B cell (primary cell): ENCODE data around the gene LGI2. TPM values are rescaled to one million over a fixed set of nuclear protein-coding genes. Genes with fewer than 3 reads are reported as not detected.

Experiments
- ATAC-seq: fragments of 200-7000 bp; cut with Tn5 transposase; one replicate; pipeline ENCODE4 v1.10.0; 2021; ENCODE audit warnings: low read depth, mild to moderate bottlenecking, moderate number of reproducible peaks, moderate library complexity
- CTCF ChIA-PET: fragments of 350-600 bp; sonication (Branson Sonifier 250); formaldehyde crosslinking; loops from one replicate; lab custom pipeline; 2021; ENCODE audit warnings: antibody characterized with exemption, inconsistent platforms; lab: Charles Lee
- POLR2A ChIA-PET: fragments of 350-600 bp; sonication (Branson Sonifier 250); formaldehyde crosslinking; loops from one replicate; lab custom pipeline; 2021; ENCODE audit warnings: antibody characterized with exemption; lab: Charles Lee
- DNase-seq: peaks from one replicate; pipeline ENCODE4 v3.0.0; 2013
- H2AFZ ChIP-seq: 2 replicates; pipeline ENCODE4 v1.6.1; 2012; ENCODE audit warnings: mild to moderate bottlenecking, low read depth, low read length; ENCODE audit not compliant: insufficient read depth, poor library complexity, severe bottlenecking
- H3K27ac ChIP-seq, 2 donors: 1 replicate in 1 of 2; 2 replicates in 1 of 2; pipeline ENCODE4 v1.5.1; 2012 to 2013; ENCODE audit warnings: low read length in 2 of 2, mild to moderate bottlenecking in 2 of 2, moderate library complexity in 1 of 2
- H3K27me3 ChIP-seq, 4 experiments: fragments of 200-600 bp in 1 of 4; sonication (generic) in 1 of 4; replicated peaks in 1 of 4; 1 replicate in 2 of 4; 2 replicates in 2 of 4; pipeline versions ENCODE4 v1.6.1 to v1.7.0; 2013 to 2016; ENCODE audit warnings: low read length in 3 of 4, mild to moderate bottlenecking in 2 of 4, mixed read lengths in 1 of 4, moderate library complexity in 1 of 4; ENCODE audit not compliant: insufficient read depth in 4 of 4, control insufficient read depth in 3 of 4; ENCODE audit errors: control extremely low read depth in 1 of 4
- H3K36me3 ChIP-seq, 2 experiments: replicated peaks in 1 of 2; 1 replicate in 1 of 2; 2 replicates in 1 of 2; pipeline versions ENCODE4 v1.6.1 to v1.7.1; 2013; ENCODE audit warnings: low read length in 1 of 2; ENCODE audit not compliant: insufficient read depth in 2 of 2, control insufficient read depth in 1 of 2; ENCODE audit errors: control extremely low read depth in 1 of 2, extremely low read depth in 1 of 2
- H3K4me1 ChIP-seq, 2 donors: fragments of 200-600 bp in 1 of 2; sonication (generic) in 1 of 2; 1 replicate in 1 of 2; 2 replicates in 1 of 2; pipeline versions ENCODE4 v1.5.1 to v1.6.1; 2013 to 2017; ENCODE audit warnings: low read length in 2 of 2; ENCODE audit not compliant: control insufficient read depth in 2 of 2, insufficient read depth in 2 of 2
- H3K4me2 ChIP-seq: replicated peaks from 2 replicates; pipeline ENCODE3; 2012; ENCODE audit warnings: mild to moderate bottlenecking, low read depth, low read length; ENCODE audit not compliant: poor library complexity, severe bottlenecking
- H3K4me3 ChIP-seq, 5 experiments: fragments of 200-600 bp in 1 of 5; sonication (generic) in 1 of 5; 1 replicate in 3 of 5; 2 replicates in 2 of 5; pipeline versions ENCODE4 v1.5.1 to v1.7.0; 2011 to 2016; ENCODE audit warnings: low read length in 4 of 5, mild to moderate bottlenecking in 4 of 5, low read depth in 2 of 5, control low read depth in 1 of 5, moderate library complexity in 1 of 5; ENCODE audit not compliant: insufficient read depth in 1 of 5; ENCODE audit errors: control extremely low read depth in 1 of 5, extremely low read depth in 1 of 5
- H3K79me2 ChIP-seq: fragments of 200-600 bp; sonication (generic); one replicate; pipeline ENCODE4 v1.6.0; 2016; ENCODE audit warnings: low read length; ENCODE audit not compliant: control insufficient read depth, insufficient read depth
- H3K9ac ChIP-seq: fragments of 200-600 bp; sonication (generic); 2 replicates; pipeline ENCODE4 v1.6.1; 2017; ENCODE audit warnings: mild to moderate bottlenecking, low read length, moderate library complexity
- H3K9me3 ChIP-seq, 3 donors: one replicate each; pipeline versions ENCODE4 v1.6.1 to v1.7.1; 2013; ENCODE audit warnings: low read length in 2 of 3; ENCODE audit not compliant: control insufficient read depth in 2 of 3, insufficient read depth in 1 of 3; ENCODE audit errors: control extremely low read depth in 1 of 3
- H4K20me1 ChIP-seq: 2 replicates; pipeline ENCODE4 v1.6.0; 2012; ENCODE audit warnings: mild to moderate bottlenecking, low read length; ENCODE audit not compliant: insufficient read depth, control insufficient read depth, poor library complexity, severe bottlenecking
- H3K27ac Mint-ChIP-seq: one replicate; pipeline ENCODE4 v1.8.0; 2021; ENCODE audit warnings: mixed read lengths
- H3K27me3 Mint-ChIP-seq: one replicate; pipeline ENCODE4 v1.8.0; 2021; ENCODE audit warnings: mixed read lengths
- H3K4me1 Mint-ChIP-seq: one replicate; pipeline ENCODE4 v1.8.0; 2021; ENCODE audit warnings: mixed read lengths
- H3K4me3 Mint-ChIP-seq: one replicate; pipeline ENCODE4 v1.8.0; 2021; ENCODE audit warnings: mixed read lengths
- H3K9me3 Mint-ChIP-seq: one replicate; pipeline ENCODE4 v1.8.0; 2022; ENCODE audit warnings: mixed read lengths; ENCODE audit not compliant: insufficient read depth
- EZH2 ChIP-seq: IDR thresholded peaks from 2 replicates; pipeline ENCODE4 v1.6.1; 2012; ENCODE audit warnings: borderline replicate concordance, low read depth, mild to moderate bottlenecking, moderate library complexity, low read length; ENCODE audit not compliant: insufficient read depth, poor library complexity, severe bottlenecking
- WGBS: methylation state at CpG from one replicate; pipeline ENCODE4 v1.1.5; 2013; ENCODE audit warnings: missing lambda C conversion rate; ENCODE audit not compliant: insufficient coverage; 5-methylcytosine and 5-hydroxymethylcytosine counted together
- intact Hi-C: fragments of 100-400 bp; cut with micrococcal nuclease; formaldehyde crosslinking; loops from one replicate; pipeline ENCODE4 v1.10.0; 2022
- polyA plus RNA-seq: library from polyadenylated mRNA; depleted of rRNA; stranded (reverse); fragments of >200 nt; gene quantifications from 2 replicates; pipeline ENCODE4 v1.2.3, GENCODE V29; 2012
- total RNA-seq, 2 donors: library from RNA; stranded (reverse); fragments of 120-200 nt in 1 of 2; gene quantifications; 1 replicate in 1 of 2; 2 replicates in 1 of 2; pipeline versions ENCODE4 v1.2.3 to v1.2.4, GENCODE V29; 2013 to 2022
- TF ChIP-seq, protein P1 (sequence below): fragments of 200-600 bp; IDR thresholded peaks from one replicate; pipeline ENCODE4 v1.8.0; 2022; ENCODE audit warnings: antibody characterized with exemption, mild to moderate bottlenecking

The LGI2 gene
- total and polyA plus RNA-seq, 2 donors (not counting 1 experiment from before 2014, with no cell fraction given) = not detected

DNA sequence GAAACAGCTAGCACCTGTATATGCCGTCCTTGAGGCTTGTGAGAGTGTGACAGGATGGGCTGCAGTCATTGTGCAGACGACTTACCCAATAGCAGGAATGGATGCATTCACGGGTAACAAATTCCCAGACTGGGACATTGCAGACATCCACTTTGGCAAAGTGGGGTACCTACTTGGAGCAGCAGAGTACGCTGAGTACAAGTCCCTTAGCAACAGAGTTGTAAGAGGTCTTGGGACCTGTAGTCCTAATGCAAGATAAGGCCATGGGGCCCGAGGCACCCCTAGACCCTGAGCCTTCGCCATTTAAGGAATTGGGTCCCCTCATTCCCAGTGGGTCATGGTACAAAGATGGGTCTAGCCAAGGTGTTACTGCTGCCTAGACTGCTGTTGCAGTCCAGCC, 62.5 kb downstream of the LGI2 start:
- H3K4me1 Mint-ChIP-seq = no peaks in the 10 kb centered on the region

DNA sequence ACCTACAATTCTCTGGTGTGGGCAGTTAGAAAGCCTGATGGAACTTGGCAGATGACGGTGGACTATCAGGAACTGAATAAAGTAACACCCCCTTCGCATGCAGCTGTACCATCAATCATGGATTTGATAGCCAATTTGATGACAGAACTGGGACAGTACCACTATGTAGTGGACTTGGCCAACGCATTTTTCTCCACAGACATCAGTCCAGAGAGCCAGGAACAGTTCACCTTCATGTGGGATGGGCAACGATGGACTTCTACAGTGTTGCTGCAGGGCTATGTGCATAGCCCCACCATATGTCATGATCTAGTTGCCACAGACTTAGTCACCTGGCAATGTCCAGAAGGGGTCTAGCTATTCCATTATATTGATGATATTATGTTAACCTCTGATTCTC, 63.4 kb downstream of the LGI2 start:
- Histone ChIP-seq H3K9ac (no peak overlapping the region), H3K27ac (no peak overlapping the region), H4K20me1 (no peaks in the 10 kb centered on the region), H3K4me1 (no peaks in the 10 kb centered on the region), H2AFZ (no peak overlapping the region), H3K4me3 (no peak overlapping the region), H3K4me2 (no peak overlapping the region), H3K79me2 (no peaks in the 10 kb centered on the region), H3K9me3 (peaks cover 0 to 34% (median 13%) of the 10 kb centered on the region in 3 donors), H3K36me3 (no peaks in the 10 kb centered on the region), H3K27me3 (no peaks in the 10 kb centered on the region)
- no peaks in the 10 kb centered on the region for H3K4me1 Mint-ChIP-seq
- H3K27me3 Mint-ChIP-seq = peaks cover 1% of the 10 kb centered on the region
- ATAC-seq (no peak), DNase-seq (no peak)
- ChIA-PET CTCF (no interaction called here), POLR2A (no interaction called here)
- TF ChIP-seq, protein P1, sequence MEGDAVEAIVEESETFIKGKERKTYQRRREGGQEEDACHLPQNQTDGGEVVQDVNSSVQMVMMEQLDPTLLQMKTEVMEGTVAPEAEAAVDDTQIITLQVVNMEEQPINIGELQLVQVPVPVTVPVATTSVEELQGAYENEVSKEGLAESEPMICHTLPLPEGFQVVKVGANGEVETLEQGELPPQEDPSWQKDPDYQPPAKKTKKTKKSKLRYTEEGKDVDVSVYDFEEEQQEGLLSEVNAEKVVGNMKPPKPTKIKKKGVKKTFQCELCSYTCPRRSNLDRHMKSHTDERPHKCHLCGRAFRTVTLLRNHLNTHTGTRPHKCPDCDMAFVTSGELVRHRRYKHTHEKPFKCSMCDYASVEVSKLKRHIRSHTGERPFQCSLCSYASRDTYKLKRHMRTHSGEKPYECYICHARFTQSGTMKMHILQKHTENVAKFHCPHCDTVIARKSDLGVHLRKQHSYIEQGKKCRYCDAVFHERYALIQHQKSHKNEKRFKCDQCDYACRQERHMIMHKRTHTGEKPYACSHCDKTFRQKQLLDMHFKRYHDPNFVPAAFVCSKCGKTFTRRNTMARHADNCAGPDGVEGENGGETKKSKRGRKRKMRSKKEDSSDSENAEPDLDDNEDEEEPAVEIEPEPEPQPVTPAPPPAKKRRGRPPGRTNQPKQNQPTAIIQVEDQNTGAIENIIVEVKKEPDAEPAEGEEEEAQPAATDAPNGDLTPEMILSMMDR = no peak
- no peak for TF ChIP-seq EZH2
- peaks cover 2% of the 10 kb centered on the region for H3K9me3 Mint-ChIP-seq
- intact Hi-C loops = no loop called here
- no peak overlapping the region for H3K4me3 Mint-ChIP-seq
- WGBS = 94% methylated on average over 4 of the region's 4 CpGs
- H3K27ac Mint-ChIP-seq = no peak overlapping the region

More for the DNA sequence above, 62.5 kb downstream of the LGI2 start:
- Histone ChIP-seq H3K4me1 (no peaks in the 10 kb centered on the region), H2AFZ (no peak overlapping the region), H3K9me3 (peaks cover 0 to 34% (median 13%) of the 10 kb centered on the region in 3 donors), H3K4me3 (no peak overlapping the region), H3K4me2 (no peak overlapping the region), H3K36me3 (no peaks in the 10 kb centered on the region), H3K27me3 (no peaks in the 10 kb centered on the region), H3K27ac (no peak overlapping the region), H4K20me1 (no peaks in the 10 kb centered on the region), H3K9ac (no peak overlapping the region), H3K79me2 (no peaks in the 10 kb centered on the region)
- 89% methylated on average over 6 of the region's 6 CpGs for WGBS
- POLR2A ChIA-PET = no interaction called here
- Mint-ChIP-seq H3K9me3 (peaks cover 2% of the 10 kb centered on the region), H3K27me3 (peaks cover 10% of the 10 kb centered on the region), H3K4me3 (no peak overlapping the region), H3K27ac (no peak overlapping the region)
- DNase-seq (no peak), ATAC-seq (no peak)
- intact Hi-C loops = no loop called here
- CTCF ChIA-PET = no interaction called here
- no peak for TF ChIP-seq EZH2
- TF ChIP-seq, protein P1 = no peak
